ENCODE measurements around the gene GNAL.

GNAL gene

DNA sequence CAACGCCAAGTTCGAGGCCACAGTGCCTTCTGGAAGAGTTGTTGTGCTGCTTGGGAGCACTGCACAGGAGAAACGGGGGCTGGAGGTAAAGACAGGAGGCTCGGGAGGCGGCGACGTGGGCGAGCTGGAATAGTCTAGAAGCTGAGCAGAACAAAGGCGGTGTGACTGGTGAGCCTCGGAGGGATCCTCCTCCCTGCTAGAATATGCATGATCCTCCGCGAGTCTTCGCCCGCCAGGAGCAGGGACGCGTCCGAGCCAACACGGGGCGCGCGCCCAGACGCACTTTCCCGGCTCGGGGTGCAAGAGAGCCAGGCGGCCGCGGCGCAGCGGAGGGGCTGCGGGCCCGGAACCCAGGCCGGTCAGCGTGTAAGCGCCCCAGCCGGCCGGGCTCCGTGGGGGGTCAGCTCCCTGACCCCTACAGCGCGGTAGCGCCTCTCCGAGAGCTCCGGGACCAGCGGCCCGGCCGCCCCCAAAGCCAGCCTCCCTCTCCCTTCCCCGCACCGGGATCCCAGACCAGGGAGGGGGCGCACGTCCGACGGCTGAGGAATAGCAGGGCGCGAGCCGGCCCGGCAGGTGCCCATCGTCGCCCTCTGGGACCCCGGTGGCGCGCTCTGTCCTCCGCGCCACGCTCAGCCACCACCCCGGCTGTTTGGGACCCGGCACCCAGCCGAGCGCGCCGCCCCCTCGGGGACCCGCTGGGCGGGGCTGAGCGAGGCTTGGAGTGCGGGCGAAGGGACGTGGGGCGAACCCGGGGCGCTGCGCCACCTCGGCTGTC lies 62.5 kb downstream of the GNAL start:
- TF ChIP-seq FOXP2 (optimal IDR thresholded peaks at IDR 0.05; ENCODE audit: borderline replicate concordance, extremely low read depth, extremely low read length, insufficient read depth): no peak
- TF ChIP-seq TAF1 (IDR thresholded peaks at IDR 0.05; ENCODE audit: borderline replicate concordance, insufficient read depth, low read length): no peak
- no peak for TF ChIP-seq POLR2AphosphoS5 (IDR thresholded peaks at IDR 0.05; ENCODE audit: low read depth, low read length)
- TF ChIP-seq, protein P1, sequence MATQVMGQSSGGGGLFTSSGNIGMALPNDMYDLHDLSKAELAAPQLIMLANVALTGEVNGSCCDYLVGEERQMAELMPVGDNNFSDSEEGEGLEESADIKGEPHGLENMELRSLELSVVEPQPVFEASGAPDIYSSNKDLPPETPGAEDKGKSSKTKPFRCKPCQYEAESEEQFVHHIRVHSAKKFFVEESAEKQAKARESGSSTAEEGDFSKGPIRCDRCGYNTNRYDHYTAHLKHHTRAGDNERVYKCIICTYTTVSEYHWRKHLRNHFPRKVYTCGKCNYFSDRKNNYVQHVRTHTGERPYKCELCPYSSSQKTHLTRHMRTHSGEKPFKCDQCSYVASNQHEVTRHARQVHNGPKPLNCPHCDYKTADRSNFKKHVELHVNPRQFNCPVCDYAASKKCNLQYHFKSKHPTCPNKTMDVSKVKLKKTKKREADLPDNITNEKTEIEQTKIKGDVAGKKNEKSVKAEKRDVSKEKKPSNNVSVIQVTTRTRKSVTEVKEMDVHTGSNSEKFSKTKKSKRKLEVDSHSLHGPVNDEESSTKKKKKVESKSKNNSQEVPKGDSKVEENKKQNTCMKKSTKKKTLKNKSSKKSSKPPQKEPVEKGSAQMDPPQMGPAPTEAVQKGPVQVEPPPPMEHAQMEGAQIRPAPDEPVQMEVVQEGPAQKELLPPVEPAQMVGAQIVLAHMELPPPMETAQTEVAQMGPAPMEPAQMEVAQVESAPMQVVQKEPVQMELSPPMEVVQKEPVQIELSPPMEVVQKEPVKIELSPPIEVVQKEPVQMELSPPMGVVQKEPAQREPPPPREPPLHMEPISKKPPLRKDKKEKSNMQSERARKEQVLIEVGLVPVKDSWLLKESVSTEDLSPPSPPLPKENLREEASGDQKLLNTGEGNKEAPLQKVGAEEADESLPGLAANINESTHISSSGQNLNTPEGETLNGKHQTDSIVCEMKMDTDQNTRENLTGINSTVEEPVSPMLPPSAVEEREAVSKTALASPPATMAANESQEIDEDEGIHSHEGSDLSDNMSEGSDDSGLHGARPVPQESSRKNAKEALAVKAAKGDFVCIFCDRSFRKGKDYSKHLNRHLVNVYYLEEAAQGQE (IDR thresholded peaks at IDR 0.05; ENCODE audit: insufficient read depth in 1 of 2, low read depth in 2 of 2, low read length in 2 of 2): no peak
- TF ChIP-seq SIN3A (IDR thresholded peaks at IDR 0.05; ENCODE audit: borderline replicate concordance, insufficient read depth, low read length): no peak

DNA sequence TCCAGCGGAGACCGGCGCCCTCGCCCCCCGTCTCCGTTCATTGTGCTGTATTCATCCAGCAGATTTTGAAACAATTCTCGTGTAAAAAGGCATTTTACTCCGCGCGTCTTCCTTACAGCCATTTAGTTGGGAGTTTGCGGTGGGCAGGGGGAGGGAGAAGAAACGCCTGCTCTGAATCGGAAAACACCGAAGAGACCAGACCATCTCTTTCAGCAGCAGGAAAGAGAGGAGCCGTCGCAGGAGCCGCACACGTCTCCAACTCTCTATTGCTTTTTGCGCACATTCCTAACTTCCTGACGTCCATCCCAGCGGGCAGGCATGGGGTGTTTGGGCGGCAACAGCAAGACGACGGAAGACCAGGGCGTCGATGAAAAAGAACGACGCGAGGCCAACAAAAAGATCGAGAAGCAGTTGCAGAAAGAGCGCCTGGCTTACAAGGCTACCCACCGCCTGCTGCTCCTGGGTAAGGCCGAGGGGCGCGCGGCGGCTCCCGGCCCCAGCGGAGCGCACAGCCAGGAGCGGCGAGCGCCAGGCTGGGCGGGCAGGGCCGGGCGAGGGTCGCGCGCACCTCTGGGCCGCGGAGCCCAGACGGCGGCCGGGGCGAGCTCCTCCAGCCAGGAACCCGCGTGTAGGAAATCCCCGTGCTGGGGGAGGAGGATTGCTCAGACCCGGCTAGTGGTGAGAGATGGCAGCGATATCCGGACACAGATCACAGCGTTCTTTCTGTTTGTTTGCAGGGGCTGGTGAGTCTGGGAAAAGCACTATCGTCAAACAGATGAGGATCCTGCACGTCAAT lies 63.2 kb downstream of the GNAL start:
- no peak for TF ChIP-seq TAF1 (IDR thresholded peaks at IDR 0.05; ENCODE audit: borderline replicate concordance, insufficient read depth, low read length)
- no peak for TF ChIP-seq SIN3A (IDR thresholded peaks at IDR 0.05; ENCODE audit: borderline replicate concordance, insufficient read depth, low read length)
- no peak for TF ChIP-seq POLR2AphosphoS5 (IDR thresholded peaks at IDR 0.05; ENCODE audit: low read depth, low read length)
- TF ChIP-seq, protein P1 (IDR thresholded peaks at IDR 0.05; ENCODE audit: insufficient read depth in 1 of 2, low read depth in 2 of 2, low read length in 2 of 2): no peak
- TF ChIP-seq FOXP2 (optimal IDR thresholded peaks at IDR 0.05; ENCODE audit: borderline replicate concordance, extremely low read depth, extremely low read length, insufficient read depth): no peak

DNA sequence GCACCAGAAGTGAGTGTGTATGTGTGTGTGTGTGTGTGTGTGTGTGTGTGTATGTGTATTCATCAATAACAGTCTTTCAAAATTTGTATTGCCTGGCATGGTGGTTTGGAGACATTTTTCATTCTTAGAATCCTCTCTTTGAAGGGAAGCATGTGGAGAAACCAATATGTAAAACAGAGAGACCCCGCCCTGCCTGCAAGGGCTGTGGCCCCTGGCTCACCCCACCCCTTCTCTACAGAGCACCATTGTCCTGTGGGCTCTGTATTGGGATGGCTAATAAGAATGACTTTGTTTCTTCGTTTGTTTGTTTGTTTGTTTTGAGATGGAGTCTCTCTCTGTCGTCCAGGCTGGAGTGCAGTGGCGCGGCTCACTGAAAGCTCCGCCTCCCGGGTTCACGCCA lies 65.9 kb downstream of the GNAL start:
- no peak for TF ChIP-seq POLR2AphosphoS5 (IDR thresholded peaks at IDR 0.05; ENCODE audit: low read depth, low read length)
- TF ChIP-seq TAF1 (IDR thresholded peaks at IDR 0.05; ENCODE audit: borderline replicate concordance, insufficient read depth, low read length): no peak
- no peak for TF ChIP-seq SIN3A (IDR thresholded peaks at IDR 0.05; ENCODE audit: borderline replicate concordance, insufficient read depth, low read length)
- TF ChIP-seq FOXP2 (optimal IDR thresholded peaks at IDR 0.05; ENCODE audit: borderline replicate concordance, extremely low read depth, extremely low read length, insufficient read depth): no peak
- TF ChIP-seq, protein P1 (IDR thresholded peaks at IDR 0.05; ENCODE audit: insufficient read depth in 1 of 2, low read depth in 2 of 2, low read length in 2 of 2): no peak

DNA sequence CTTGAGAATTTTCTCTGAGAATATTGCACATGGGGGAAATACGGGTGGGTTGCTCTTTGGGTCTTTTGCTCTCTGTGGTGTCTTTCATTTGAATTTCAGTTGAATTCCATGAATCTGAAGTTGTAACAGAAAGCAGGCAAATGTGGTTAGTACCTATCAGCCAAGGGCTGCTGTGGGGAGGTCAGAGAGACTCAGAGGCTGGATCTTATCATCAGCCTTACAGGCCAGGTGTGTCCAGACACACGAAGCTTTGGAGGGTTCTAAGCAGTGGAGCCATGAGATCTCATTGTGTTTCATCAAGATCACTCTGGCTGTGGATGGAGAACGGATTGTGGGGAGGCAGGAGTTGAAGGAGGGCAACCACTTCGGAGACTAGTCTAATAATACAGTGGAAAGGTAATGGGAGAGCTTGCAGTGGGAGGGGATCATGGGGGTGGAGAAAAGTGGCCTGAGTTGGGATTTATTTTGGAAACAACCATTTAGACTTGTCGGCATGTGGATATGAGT lies 68.1 kb downstream of the GNAL start:
- no peak for TF ChIP-seq SIN3A (IDR thresholded peaks at IDR 0.05; ENCODE audit: borderline replicate concordance, insufficient read depth, low read length)
- TF ChIP-seq POLR2AphosphoS5 (IDR thresholded peaks at IDR 0.05; ENCODE audit: low read depth, low read length): no peak
- TF ChIP-seq, protein P1 (IDR thresholded peaks at IDR 0.05; ENCODE audit: insufficient read depth in 1 of 2, low read depth in 2 of 2, low read length in 2 of 2): no peak
